Upper lobe of right lung (tissue), 1 donor: ENCODE measurements around the gene TMEM139. TPM values are rescaled to one million over a fixed set of nuclear protein-coding genes. Genes with fewer than 3 reads are reported as not detected.

Experiments used
- ATAC-seq: fragments of 200-7000 bp; cut with Tn5 transposase; one replicate; pipeline ENCODE4 v1.9.1; 2020; ENCODE audit warnings: mild to moderate bottlenecking, moderate library complexity
- DNase-seq: peaks from one replicate; pipeline ENCODE4 v3.0.0-alpha.2; 2020
- H3K27ac ChIP-seq: fragments of 200-600 bp; one replicate; pipeline ENCODE4 v1.8.0; 2022
- H3K27me3 ChIP-seq: fragments of 200-600 bp; one replicate; pipeline ENCODE4 v1.8.0; 2022; ENCODE audit warnings: mild to moderate bottlenecking
- H3K36me3 ChIP-seq: fragments of 200-600 bp; one replicate; pipeline ENCODE4 v1.8.0; 2022
- H3K4me1 ChIP-seq: fragments of 200-600 bp; one replicate; pipeline ENCODE4 v1.8.0; 2022
- H3K4me3 ChIP-seq: fragments of 200-600 bp; one replicate; pipeline ENCODE4 v1.8.0; 2022; ENCODE audit warnings: mild to moderate bottlenecking
- H3K9me3 ChIP-seq: fragments of 200-600 bp; one replicate; pipeline ENCODE4 v1.8.0; 2022
- intact Hi-C: fragments of 100-400 bp; cut with DNase I; formaldehyde crosslinking; loops from one replicate; pipeline ENCODE4 v1.11.0; 2022
- long read RNA-seq: library from polyadenylated mRNA; unstranded; transcript quantifications from one replicate; pipeline ENCODE4 v2.0.0, GENCODE V29; 2021
- total RNA-seq: library from RNA; stranded (reverse); fragmentation: NEBNext Ultra II Directional; extraction: Animal tissue kit (Norgen Biotek cat#: 25700); gene quantifications from one replicate; pipeline ENCODE4 v1.2.1, GENCODE V29; 2021
- TF ChIP-seq, protein P1 (sequence below): fragments of 200-600 bp; IDR thresholded peaks from one replicate; pipeline ENCODE4 v1.8.0; 2022; ENCODE audit warnings: antibody characterized with exemption
- donor health status: DM: no; HTN: yes; CAD: no; lungs with severe emphysema.

The TMEM139 gene
- 25.1 TPM for total RNA-seq
- long read RNA-seq, partial matches to known transcripts: 2 of 9 reads
- long read RNA-seq, other reads (novel, unspliced or antisense): 2 of 9 reads

GRCh38 chr7:143284591-143285469, at the start of gene TMEM139:
Gene TMEM139, plus strand, starts transcription at chr7:143284958. Its CDS starts 1,000 bp downstream, at chr7:143285958.
- TF ChIP-seq, protein P1, sequence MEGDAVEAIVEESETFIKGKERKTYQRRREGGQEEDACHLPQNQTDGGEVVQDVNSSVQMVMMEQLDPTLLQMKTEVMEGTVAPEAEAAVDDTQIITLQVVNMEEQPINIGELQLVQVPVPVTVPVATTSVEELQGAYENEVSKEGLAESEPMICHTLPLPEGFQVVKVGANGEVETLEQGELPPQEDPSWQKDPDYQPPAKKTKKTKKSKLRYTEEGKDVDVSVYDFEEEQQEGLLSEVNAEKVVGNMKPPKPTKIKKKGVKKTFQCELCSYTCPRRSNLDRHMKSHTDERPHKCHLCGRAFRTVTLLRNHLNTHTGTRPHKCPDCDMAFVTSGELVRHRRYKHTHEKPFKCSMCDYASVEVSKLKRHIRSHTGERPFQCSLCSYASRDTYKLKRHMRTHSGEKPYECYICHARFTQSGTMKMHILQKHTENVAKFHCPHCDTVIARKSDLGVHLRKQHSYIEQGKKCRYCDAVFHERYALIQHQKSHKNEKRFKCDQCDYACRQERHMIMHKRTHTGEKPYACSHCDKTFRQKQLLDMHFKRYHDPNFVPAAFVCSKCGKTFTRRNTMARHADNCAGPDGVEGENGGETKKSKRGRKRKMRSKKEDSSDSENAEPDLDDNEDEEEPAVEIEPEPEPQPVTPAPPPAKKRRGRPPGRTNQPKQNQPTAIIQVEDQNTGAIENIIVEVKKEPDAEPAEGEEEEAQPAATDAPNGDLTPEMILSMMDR: no peak
- Histone ChIP-seq H3K27me3 (no peaks in the 10 kb centered on the region), H3K9me3 (no peaks in the 10 kb centered on the region), H3K4me3 (peak within 1 kb of the TSS; percentile 36), H3K27ac (peak within 1 kb of the TSS; percentile 47), H3K4me1 (peaks cover 19% of the 10 kb centered on the region), H3K36me3 (no peaks in the 10 kb centered on the region)
- intact Hi-C loops: no loop called here
- peak; percentile 66 for ATAC-seq
- peak; percentile 79 for DNase-seq

DNA sequence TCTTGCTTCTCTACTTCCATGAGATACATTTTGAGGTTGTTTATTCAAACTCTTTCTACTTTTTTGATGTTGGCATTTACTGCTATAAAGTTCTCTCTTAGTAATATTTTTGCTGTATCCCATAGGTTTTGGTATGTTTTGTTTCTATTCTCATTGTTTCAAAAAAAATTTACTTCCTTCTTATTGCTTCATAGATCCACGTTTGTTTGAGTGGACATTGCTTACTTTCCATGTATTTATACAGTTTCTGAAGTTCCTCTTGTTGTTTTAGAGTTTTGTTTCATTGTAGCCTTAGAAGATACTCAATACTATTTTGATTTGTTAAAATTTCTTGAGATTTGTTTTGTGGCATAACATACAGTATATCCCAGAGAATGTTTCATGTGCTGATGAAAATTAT, 49.2 kb upstream of the TMEM139 start:
- no peaks in the 10 kb centered on the region for H3K9me3 ChIP-seq
- ATAC-seq (no peak), DNase-seq (no peak)
- intact Hi-C loops: no loop called here
- no peak overlapping the region for H3K4me3 ChIP-seq
- peaks cover under 1% of the 10 kb centered on the region for H3K4me1 ChIP-seq
- H3K36me3 ChIP-seq: no peaks in the 10 kb centered on the region
- TF ChIP-seq, protein P1: no peak
- H3K27ac ChIP-seq: no peak overlapping the region
- H3K27me3 ChIP-seq: no peaks in the 10 kb centered on the region

GRCh38 chr7:143236408-143236990, 48.3 kb upstream of the TMEM139 start:
- Histone ChIP-seq H3K27me3 (no peaks in the 10 kb centered on the region), H3K36me3 (no peaks in the 10 kb centered on the region), H3K4me1 (peaks cover 7% of the 10 kb centered on the region), H3K27ac (no peak overlapping the region), H3K4me3 (no peak overlapping the region), H3K9me3 (no peaks in the 10 kb centered on the region)
- ATAC-seq (no peak), DNase-seq (no peak)
- TF ChIP-seq, protein P1: no peak
- intact Hi-C loops: no loop called here

GRCh38 chr7:143237366-143237765, 47.4 kb upstream of the TMEM139 start:
- Histone ChIP-seq H3K4me1 (peaks cover 7% of the 10 kb centered on the region), H3K36me3 (no peaks in the 10 kb centered on the region), H3K27me3 (no peaks in the 10 kb centered on the region), H3K27ac (no peak overlapping the region), H3K9me3 (no peaks in the 10 kb centered on the region), H3K4me3 (no peak overlapping the region)
- no peak for DNase-seq
- TF ChIP-seq, protein P1: no peak
- peak; percentile 28 for ATAC-seq
- intact Hi-C loops: no loop called here

DNA sequence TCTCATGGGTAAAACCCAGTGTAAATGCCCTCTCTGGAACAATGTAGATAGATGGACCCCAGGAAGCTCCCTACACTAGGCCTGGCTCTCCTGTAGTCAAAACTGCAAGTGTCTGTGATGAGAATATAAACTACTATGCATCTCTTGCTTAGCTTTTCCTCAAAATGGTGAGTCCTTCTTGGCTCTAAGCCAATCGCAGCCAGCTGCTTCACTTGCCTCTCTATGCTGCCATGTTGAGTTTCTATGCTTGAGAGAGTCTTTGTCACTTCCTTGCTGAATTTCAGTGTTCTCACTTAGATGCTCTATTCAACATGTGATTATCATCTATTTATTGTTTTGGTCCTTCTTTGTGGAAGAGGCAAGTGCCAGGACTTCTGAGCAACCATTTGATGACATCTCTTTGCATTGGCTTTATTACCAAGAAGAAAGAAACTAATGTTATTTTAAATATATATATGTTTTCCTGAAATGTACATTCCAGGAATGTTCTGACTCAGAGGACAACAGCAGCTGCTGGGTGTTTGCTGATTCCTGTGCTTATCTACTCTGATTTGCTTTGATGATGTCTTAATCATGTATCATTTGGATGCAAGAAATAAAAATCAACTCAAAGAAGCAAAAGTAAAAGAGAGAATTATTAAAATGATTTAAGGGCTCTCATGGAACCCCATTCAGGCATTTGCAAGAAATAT, 46.3 kb upstream of the TMEM139 start:
- intact Hi-C loops: no loop called here
- Histone ChIP-seq H3K4me1 (peaks cover 7% of the 10 kb centered on the region), H3K27me3 (no peaks in the 10 kb centered on the region), H3K27ac (no peak overlapping the region), H3K4me3 (no peak overlapping the region), H3K36me3 (no peaks in the 10 kb centered on the region), H3K9me3 (no peaks in the 10 kb centered on the region)
- DNase-seq (no peak), ATAC-seq (no peak)
- TF ChIP-seq, protein P1: no peak
